ENCODE measurements around the gene MUC6.
"Not testable (repeated sequence)": the region's sequence is repeated elsewhere in the genome, so short reads cannot be mapped to it uniquely, and the experiment has no call there.

The MUC6 gene

DNA sequence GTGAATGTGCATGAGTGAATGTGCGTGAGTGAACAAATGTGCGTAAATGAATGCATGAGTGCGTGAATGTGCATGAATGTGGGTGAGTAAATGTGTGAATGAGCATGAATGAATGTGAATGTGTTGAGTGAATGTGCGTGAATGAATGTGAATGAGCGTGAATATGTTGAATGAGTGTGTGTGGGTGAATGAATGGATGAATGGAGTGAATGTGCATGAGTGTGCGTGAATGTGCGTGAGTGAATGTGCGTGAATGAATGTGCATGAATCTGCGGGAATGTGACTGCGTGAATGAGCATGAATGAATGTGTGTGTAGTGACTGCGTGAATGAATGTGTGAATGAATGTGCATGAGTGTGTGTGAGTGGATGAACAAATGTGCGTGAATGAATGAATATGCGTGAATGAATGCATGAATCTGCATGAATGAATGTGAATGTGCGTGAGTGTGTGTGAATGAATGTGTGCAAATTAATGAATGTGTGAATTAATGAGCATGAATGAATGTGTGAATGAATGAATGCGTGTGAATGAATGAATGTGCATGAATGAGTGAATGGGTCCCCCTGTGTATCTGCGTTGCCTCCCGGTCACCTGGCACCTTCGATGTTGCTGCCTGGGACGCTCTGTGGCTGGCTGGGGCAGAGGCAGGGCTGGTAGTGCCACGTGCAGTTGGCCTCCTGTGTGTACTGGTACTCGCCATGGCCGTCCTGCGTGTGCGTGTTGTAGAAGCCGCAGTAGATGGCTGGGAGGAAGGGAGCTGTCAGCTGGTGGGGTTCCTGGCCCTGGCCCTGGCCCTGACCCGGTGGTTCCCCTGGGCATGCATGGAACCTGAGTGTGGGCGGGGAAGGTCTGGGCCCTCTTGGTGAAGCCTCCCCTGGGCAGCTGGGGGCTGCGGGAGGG lies 13.4 kb downstream of the MUC6 start:
- DNase-seq, result no peak

DNA sequence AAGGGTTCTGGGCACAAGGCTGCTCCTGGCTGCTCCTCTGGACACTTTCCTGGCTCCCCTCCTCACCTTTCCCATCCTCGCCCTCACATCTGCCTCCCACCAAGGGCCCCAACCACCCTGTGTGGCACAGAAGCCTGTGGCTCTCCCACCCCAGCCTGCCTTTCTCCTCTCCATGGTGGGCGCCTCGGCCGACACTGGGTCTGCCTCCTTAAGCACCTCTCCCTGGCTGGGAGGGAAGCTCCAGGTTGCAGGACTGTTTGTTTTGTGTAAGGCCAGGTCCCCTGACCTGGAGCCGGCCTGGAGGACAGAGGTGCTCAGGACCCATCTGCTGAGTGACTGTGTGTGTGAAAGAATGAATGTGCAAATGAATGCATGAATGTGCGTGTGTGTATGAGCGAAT lies 14.1 kb downstream of the MUC6 start:
- DNase-seq, result no peak

DNA sequence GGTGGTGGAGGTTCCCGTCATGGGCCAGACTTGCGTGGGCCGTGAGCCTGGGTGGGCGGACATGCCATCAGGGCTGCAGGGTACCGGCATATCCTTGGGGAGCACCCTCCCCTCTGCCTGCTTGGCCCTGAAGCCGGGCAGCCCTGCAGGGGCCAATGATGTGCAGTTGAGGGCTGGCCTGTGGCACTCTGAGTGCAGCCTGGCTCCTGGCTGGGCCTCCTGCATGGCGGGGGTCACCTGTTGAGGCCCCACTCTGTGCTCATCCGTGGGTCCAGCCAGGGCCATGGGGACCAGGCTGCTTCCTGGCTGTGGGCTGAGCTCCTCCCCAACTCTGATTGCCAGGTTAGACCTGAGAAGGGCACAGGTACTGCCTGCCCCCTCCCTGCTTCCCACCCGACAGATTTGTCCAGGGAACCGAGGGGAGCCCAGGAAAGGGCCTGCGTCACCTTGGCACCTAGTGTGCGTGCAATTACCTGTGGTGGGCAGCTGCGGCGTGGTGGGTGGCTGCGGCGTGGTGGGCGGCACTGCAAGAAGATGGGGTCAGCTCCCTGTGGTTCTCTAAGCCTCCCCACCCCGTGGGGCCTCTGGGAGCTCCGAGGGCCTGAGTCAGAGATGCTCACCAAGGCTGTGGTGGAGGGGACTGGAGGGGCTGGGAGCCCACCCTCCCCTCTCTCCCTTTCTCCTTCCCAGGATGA lies 16.2 kb downstream of the MUC6 start:
- no peak for DNase-seq

DNA sequence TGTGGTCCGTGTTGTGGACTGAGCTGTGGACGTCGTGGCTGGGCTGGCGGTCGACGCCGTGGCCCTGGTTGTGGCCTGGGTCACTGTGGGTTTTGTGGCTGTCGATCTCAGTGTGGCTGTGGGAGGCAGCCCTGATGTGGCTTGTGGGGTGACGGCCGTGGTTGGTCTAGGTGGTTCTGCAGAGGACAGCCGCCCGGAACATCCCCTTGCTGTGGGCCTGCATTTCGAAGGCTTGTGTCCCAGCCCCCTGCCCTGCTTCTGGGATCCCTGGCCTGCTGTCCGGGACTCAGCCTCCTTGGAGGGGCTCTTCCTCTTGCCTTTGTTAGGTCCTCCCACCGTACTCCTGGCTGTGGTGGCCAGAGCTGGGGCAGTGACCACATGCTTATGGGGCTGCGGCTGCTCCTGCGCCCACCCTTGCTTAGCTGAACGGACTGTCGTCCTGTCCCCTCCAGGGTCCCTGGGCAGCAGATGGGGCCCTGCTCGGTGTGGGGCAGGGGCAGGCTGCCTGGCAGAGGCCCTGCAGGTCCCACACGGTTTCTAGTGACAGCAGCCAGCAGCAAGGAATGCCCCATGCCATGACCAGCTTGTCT lies 17.1 kb downstream of the MUC6 start:
- no peak for DNase-seq

DNA sequence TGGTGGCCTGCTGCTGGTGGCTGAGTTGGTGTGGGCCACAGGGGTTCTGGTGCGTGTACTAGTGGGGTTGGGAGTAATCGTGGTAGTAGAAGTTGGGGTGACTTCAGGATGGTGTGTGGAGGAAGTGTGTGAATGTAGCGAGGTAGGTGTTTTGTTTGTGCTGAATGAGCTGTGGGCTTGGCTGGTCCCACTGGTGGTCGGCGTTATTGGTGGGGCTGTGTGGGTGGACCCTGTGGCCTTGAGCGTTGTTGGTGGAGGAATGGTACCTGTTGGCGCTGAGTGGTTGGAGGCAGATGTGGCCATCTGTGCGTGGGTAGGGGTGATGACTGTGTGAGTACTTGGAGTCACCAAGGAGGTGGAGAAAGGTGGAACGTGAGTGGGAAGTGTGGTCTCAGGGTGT lies 18.4 kb downstream of the MUC6 start:
- DNase-seq, result no peak

DNA sequence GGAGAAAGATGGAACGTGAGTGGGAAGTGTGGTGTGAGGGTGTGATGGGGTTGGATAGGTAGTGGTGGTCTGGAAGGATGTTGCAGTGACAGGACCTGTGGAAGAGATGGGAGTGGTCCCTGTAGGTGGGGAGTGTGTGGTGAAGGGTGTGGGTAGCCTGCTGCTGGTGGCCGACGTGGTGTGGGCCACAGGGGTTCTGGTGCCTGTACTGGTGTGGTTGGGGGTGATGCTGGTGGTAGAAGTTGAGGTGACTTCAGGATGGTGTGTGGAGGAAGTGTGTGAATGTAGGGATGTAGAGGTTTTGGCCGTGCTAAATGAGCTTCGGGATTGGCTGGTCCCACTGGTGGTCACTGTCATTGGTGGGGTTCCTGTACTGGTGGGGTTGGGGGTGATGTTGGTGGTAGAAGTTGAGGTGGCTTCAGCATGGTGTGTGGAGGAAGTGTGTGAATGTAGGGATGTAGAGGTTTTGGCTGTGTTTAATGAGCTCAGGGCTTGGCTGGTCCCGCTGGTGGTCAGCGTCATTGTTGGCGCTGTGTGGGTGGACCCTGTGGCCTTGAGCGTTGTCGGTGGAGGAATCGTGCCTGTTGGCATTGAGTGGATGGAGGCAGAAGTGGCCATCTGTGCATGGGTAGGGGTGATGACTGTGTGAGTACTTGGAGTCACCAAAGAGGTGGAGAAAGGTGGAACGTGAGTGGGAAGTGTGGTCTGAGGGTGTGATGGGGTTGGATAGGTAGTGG lies 19.1 kb downstream of the MUC6 start:
- no peak for DNase-seq

DNA sequence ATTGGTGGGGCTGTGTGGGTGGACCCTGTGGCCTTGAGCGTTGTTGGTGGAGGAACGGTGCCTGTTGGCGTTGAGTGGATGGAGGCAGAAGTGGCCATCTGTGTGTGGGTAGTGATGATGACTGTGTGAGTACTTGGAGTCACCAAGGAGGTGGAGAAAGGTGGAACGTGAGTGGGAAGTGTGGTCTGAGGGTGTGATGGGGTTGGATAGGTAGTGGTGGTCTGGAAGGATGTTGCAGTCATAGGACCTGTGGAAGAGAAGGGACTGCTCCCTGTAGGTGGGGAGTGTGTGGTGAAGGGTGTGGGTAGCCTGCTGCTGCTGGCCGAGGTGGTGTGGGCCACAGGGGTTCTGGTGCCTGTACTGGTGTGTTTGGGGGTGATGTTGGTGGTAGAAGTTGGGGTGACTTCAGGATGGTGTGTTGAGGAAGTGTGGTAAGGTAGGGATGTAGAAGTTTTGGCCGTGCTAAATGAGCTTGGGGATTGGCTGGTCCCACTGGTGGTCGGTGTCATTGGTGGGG lies 19.9 kb downstream of the MUC6 start:
- not testable (repeated sequence) for DNase-seq

DNA sequence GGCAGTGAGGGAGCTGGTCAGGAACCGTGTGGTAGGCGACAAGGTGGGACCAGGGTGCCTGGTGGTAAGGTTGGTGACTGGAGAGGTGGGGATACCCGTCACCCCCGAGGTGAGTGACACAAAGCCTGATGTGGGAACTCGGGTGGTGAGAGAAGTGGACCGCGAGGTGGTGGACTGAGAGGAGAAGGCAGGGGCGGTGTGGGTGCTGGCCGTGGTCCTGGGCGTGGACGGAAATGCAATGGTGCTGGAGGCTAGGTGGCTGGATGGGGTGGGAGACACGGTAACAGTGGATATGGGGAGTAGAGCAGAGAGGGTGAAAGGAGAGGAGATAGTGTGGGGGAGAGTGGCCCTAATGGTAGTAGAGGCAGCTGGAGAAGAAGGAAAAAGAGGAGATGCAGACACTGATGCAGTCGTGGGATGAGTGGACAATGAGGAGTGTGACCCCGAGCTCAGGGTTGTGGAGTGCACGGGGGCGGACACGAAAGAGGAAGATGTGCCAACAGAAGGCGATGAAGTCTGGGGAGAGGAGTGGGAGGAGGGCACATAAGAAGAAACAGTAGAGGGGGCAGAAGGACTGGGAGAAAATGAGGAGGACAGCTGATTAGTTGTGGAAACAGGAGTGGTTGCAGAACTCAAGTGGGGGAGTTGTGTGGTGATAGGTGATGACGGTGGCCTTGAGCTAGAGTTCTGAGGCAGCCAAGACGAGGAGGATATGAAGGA lies 20.5 kb downstream of the MUC6 start:
- no peak for DNase-seq

DNA sequence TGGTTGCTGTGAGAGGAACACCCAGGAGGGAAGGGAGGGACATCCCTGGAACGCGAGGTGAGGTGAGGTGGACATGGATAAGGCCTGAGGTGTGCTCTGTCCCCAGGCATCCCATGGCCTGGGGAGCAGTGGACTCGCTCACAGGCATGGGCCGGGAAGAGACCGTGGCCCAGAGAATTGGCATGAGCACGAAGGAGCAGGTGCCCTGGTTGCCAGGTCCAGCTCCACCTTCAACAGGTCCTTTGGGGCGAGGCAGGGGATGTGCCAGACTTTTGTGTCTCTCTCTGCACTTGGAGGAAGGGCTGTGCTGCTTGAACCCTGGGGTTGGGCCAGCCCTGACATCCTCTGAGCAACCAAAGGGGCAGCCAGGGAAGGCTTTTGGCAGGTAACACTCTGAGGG lies 21.5 kb downstream of the MUC6 start:
- DNase-seq, result no peak

DNA sequence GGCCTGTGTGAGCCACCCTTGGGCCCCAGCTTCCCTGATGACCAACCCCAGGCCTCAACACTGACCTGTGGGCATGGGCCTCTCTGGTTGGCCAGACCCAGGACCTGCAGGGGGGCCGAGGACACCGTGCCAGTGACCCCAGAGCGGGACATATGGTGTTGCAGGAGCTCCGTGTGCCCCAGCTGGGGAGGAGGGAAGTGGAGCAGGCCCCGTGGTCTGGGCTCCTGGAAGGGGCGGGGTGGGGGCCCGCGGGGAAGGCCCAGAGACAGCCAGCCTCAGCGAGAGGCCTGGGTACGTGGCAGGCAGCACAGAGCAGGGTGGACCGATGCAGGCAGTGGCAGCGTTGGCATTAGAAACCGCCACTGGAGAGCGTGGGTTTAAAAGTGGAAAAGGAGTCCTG lies 22.2 kb downstream of the MUC6 start:
- DNase-seq, result no peak

DNA sequence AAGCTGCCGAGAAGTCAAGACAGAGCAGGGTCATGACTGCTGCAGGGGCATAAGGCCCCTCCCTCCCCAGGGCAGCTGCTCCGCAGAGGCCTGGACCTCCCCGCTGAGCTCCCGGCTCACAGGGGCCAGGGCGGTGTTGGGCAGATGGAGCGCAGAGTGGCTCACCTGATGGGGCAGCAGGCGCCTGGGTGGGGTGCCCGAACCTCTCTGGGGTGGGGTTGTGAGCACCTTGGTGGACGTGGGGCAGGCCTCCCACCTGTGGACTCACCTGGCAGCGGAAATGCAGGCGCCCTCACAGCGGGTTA lies 22.9 kb downstream of the MUC6 start:
- no peak for DNase-seq

DNA sequence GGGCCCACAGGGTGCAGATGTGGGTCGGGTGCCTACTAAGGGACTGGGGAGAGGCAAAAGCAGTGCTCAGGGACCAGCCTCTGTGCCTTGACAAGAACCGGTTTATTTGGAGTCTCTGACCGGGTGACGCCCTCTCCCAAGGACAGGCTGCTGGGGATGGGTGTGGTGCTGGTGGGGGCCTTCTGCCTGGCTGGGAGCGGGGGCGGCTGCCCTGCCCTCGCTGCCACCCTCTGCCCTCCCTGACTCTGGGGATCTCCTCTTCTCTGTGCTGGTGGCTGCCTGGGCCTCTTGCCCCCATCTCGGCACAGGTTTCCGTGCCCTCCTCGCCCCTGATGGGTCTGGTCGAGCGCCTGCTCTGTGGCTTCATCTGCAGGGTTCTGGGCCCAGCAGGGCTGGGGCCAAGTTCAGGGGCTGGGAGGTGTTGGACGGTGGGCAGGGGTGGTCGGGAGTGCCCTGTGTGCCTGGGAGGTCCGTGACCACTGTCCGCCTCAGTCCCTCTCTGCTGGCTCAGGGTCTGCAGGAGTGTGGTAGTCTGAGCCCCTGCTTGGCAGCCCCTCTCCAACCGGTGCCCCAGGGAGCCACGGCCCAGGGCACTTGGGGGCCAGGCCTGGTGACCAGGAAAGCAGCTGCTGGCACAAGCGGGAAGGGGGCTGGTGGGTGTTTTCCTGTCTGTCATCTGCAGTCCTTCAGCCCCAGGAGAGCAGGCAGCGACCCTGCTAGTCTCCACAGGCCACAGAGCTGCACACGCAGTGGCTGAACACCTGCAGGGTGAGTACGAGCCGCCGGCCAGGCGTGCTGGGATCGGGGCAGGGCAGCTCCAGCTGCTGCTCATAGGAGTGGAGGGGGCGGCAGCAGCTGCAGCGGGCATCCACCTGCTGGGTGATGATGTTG lies 23.5 kb downstream of the MUC6 start:
- DNase-seq, result no peak

DNA sequence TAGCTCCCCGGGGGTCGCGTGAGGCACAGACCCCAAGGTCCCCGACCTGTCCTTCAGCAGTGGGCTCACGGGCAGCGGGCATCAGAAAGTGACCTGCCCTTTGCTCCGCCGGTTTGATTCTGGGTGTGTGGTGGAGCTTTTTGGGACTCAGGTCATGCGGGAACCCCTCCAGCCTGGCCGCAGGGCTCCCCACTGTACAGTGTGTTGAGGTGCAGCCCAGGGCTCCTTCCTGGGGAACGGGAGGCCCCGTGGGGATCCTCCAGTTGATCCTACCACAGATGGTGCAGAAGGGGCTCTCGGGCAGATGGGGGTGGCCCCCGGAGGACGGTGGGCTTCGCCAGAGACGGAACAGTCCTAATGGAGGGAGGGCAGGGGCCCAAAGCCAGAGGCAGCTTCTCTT lies 24.2 kb downstream of the MUC6 start:
- no peak for DNase-seq

DNA sequence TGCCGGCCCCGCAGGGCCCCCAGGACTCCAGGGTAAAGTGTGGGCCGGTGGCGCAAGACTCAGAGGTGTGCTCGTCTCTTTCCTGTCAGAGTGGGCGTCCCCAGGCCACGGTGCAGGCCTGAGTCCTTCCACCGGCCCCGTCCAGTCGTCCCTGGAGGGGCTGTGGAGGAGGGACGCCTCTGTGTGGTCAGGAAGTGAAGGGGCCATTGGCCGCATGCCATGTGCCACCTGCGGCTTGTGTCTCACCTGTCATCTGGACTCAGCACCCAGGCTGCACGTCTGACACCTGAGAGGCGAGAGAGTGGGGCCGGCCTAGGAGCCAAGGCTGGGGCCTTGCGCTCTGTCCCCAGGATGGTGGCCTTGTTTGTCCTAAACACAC lies 25.2 kb downstream of the MUC6 start:
- no peak for DNase-seq

DNA sequence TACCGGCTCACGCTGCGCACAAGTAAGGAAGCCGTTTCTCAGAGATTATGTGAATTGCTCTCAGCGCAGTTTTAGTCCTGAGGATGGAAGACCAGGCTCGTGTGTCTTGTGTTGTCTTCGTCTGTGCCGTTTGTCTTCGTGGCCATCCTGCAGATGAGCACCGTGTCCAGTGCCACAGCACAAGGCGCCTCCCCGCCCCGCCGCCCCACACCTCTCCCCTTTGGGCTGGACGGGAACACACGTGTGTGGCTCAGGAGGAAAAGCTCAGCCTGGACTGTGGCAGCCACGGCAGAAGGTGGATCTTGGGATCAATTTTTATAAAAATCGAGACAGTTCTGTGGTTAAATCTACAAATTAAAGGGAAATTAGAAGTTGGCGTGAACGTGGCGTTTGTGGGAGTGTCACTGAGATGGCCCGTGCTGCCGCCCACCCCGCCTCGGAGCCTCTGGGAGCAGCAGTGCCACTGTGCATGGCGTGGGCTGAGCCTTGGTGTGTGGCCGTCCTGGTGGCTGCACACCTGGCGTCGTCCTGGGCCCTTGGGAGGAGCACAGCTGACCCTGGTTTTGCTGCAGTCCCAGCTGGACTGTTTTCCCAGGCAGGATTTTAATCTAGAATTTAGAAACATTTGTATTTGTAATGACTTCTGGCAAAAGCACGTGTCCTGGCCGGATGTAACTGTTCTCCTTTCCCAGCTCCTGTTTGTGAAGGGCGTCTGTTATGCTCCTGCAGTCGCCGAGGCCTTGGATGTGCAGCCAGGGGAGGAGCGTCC lies 25.8 kb downstream of the MUC6 start:
- DNase-seq, result no peak

DNA sequence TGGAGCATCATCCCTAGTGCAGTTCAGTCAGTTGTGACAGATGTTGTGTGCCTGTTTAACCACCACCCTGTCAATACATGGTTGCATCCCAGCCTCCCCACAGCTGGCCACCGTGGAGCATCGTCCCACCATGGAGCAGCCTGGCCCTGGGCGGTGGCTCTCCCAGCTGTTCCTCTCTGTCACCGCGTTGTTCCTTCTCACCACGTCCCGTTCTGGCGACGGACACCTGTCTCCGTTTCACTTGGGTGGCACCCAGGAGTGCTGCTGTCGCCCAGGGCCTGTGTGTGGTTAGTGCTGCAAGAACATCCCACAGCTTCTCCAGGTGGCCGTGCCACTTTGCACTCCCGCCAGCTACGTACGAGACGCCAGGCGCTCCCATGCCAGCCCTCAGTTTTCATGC lies 26.5 kb downstream of the MUC6 start:
- DNase-seq, result no peak

DNA sequence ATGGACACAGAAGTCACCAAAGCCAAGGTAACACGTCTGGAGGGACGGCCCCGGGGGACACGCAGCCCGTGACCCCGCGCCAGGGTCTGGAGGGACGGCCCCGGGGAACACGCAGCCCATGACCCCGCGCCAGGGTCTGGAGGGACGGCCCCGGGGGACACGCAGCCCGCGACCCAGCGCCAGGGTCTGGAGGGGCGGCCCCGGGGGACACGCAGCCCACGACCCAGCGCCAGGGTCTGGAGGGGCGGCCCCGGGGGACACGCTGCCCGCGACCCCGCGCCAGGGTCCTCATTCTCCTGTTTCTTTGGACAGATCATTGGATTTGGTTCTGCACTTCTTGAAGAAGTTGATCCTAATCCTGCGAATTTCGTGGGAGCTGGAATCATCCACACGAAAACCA lies 27.1 kb downstream of the MUC6 start:
- DNase-seq, result no peak

DNA sequence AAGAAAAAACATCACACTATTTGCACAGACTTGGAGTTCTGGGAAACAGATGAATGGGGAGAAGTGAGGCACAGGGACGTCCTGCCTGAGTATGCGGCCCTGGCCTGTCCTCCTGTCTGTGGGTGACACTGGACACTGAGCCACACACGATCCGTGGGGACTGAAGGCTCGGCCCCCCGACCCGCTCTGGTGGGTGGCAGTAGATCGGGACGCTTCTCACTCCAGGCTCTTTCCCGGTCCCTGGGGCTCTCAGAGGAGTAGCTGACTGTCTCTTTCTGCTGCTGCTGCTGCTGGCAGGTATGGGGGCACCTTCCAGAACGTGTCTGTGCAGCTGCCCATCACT lies 27.7 kb downstream of the MUC6 start:
- no peak for DNase-seq

DNA sequence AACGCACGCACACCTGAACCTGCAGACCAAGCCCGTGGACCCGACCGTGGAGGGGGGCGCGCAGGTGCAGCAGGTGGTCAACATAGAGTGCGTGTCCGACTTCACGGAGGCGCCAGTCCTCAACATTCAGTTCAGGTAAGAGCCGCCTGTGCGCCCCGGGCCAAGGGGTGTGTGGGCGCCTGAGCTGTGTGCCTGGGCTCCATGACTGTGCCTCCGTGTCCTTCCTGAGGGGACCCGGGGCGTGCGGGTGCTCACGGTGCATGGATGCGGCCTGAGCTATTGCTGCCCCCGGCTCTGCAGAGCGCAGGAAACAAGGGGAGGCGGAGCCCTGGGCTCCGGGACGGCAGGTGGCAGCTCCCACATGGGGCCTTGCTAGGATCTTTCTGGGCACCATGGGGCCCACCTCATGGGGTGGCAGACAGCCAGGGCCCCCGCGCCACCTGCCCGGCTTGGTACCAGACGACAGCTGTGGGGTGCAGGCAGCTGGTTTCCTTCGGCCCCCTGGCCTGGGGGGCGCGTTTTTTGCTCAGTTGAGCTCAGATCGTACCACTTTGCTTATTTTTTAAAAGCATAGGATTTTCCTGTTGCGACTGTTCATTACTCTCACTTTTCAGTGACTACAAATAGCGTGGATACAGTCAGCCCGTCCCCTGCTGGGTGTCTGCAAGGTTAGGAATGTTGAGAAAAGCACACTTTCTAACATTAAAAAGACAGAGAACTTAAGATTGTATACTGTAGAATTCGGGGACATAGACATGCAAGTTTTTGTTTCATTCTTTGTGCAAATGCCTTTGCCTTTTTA lies 28.3 kb downstream of the MUC6 start:
- no peak for DNase-seq

DNA sequence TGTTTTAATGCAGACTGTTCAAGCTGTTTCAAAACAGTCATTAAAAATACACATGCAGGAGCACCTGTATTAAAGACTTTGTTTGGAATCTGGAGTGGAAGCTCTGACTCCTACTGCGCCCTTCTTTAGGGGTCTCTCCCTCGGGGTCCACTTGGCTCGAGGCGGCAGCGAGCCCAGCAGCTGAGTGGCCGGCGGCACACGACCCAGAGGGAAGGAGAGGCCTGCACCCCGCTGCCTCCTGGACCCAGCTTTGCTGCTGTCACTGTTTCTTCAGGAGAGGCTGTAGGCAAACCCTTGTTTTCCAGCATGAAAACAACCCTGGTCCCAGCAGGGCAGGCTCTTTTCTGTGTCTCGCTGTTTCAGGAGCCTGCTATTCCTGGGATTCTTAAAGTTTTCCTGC lies 29.2 kb downstream of the MUC6 start:
- no peak for DNase-seq

All from NCI-H1930 (cell line).